ENCODE results near the gene TUBB4A. TPM values are rescaled to one million over a fixed set of nuclear protein-coding genes. Genes with fewer than 3 reads are reported as not detected.

TUBB4A gene
- total RNA-seq, 6 experiments from 2014 or later = not detected

GRCh38 chr19:6466526-6467248 is 35.4 kb downstream of the TUBB4A start:
- no peaks in the 10 kb centered on the region for H3K36me3 Mint-ChIP-seq (ENCODE audit: low read depth)
- no peak overlapping the region for H3K27ac Mint-ChIP-seq
- DNase-seq = no peak
- peaks cover 28% of the 10 kb centered on the region for H3K27me3 Mint-ChIP-seq (ENCODE audit: insufficient read depth)
- no peak overlapping the region for H3K4me3 Mint-ChIP-seq
- no peaks in the 10 kb centered on the region for H3K9me3 Mint-ChIP-seq
- H3K4me1 Mint-ChIP-seq (ENCODE audit: low read depth) = no peaks in the 10 kb centered on the region
- TF ChIP-seq CTCF (IDR thresholded peaks at IDR 0.05) = no peak

GRCh38 chr19:6465663-6466062 is 36.4 kb downstream of the TUBB4A start:
- Mint-ChIP-seq H3K36me3 (ENCODE audit: low read depth) (no peaks in the 10 kb centered on the region), H3K27me3 (ENCODE audit: insufficient read depth) (peaks cover 24% of the 10 kb centered on the region), H3K9me3 (no peaks in the 10 kb centered on the region), H3K4me1 (ENCODE audit: low read depth) (peaks cover under 1% of the 10 kb centered on the region), H3K27ac (no peak overlapping the region), H3K4me3 (no peak overlapping the region)
- no peak for TF ChIP-seq CTCF (IDR thresholded peaks at IDR 0.05)
- DNase-seq = no peak

GRCh38 chr19:6465006-6465405 is 37.1 kb downstream of the TUBB4A start:
- Mint-ChIP-seq H3K9me3 (no peaks in the 10 kb centered on the region), H3K27ac (no peak overlapping the region), H3K4me1 (ENCODE audit: low read depth) (peaks cover 7% of the 10 kb centered on the region), H3K4me3 (no peak overlapping the region), H3K36me3 (ENCODE audit: low read depth) (no peaks in the 10 kb centered on the region), H3K27me3 (ENCODE audit: insufficient read depth) (peaks cover 24% of the 10 kb centered on the region)
- TF ChIP-seq CTCF (IDR thresholded peaks at IDR 0.05) = no peak
- DNase-seq = no peak

GRCh38 chr19:6464070-6464873 is 37.8 kb downstream of the TUBB4A start, which contains the start of gene CRB3:
CRB3 (plus strand) TSS chr19:6464271; CDS start chr19:6464702, 431 bp downstream.
- no peak for DNase-seq
- Mint-ChIP-seq H3K9me3 (no peaks in the 10 kb centered on the region), H3K27ac (no peak within 1 kb of the TSS), H3K36me3 (ENCODE audit: low read depth) (no peaks in the 10 kb centered on the region), H3K4me1 (ENCODE audit: low read depth) (peaks cover 10% of the 10 kb centered on the region), H3K27me3 (ENCODE audit: insufficient read depth) (peaks cover 23% of the 10 kb centered on the region), H3K4me3 (no peak within 1 kb of the TSS)
- no peak for TF ChIP-seq CTCF (IDR thresholded peaks at IDR 0.05)

GRCh38 chr19:6460099-6460884 is 41.8 kb downstream of the TUBB4A start:
- Mint-ChIP-seq H3K9me3 (peaks cover 2% of the 10 kb centered on the region; the same call in 1 of the 2 replicates), H3K4me1 (ENCODE audit: low read depth) (peaks cover 24% of the 10 kb centered on the region)
- TF ChIP-seq CTCF (IDR thresholded peaks at IDR 0.05) = peak; percentile 66

More at GRCh38 chr19:6460099-6460884, 41.8 kb downstream of the TUBB4A start:
- peak; percentile 98 for DNase-seq
- peaks cover 4% of the 10 kb centered on the region for H3K36me3 Mint-ChIP-seq (ENCODE audit: low read depth)
- peaks cover 10% of the 10 kb centered on the region for H3K27me3 Mint-ChIP-seq (ENCODE audit: insufficient read depth)
- peak overlapping the region; percentile 60; the same call in 1 of the 2 replicates for H3K27ac Mint-ChIP-seq
- H3K4me3 Mint-ChIP-seq = peak overlapping the region; percentile 90
